GM18951 (cell line): ENCODE results near the gene DDX11.

Experiments used
- POLR2A ChIP-seq: IDR thresholded peaks from 4 replicates; pipeline ENCODE4 v1.6.1; 2011; ENCODE audit warnings: mild to moderate bottlenecking; ENCODE audit not compliant: insufficient read length, insufficient read depth; ENCODE audit errors: extremely low read depth
- in situ Hi-C: fragments of 300-500 bp; cut with MboI; formaldehyde crosslinking; loops from one replicate; pipeline ENCODE4 v1.12.0; 2022; ENCODE audit warnings: low sequenced_read_pairs, mixed read lengths, inconsistent platforms; ENCODE audit not compliant: unreplicated experiment

Gene DDX11

GRCh38 chr12:31105668-31106067, 32.0 kb downstream of the DDX11 start:
- in situ Hi-C loops: loop anchor here (25.0 kb wide), 1 partner anchor 132 kb away; no protein-coding TSS in a partner anchor
- no peak for TF ChIP-seq POLR2A

GRCh38 chr12:31106101-31106803, 32.6 kb downstream of the DDX11 start:
- TF ChIP-seq POLR2A: no peak
- in situ Hi-C loops: loop anchor here (25.0 kb wide), 1 partner anchor 131 kb away; no protein-coding TSS in a partner anchor

- in situ Hi-C loops: loop anchor here (25.0 kb wide), 1 partner anchor 128 kb away; no protein-coding TSS in a partner anchor
These were observed 36.1 kb downstream of the DDX11 start for GRCh38 chr12:31109773-31110172.

GRCh38 chr12:31110263-31110662, 36.6 kb downstream of the DDX11 start:
- in situ Hi-C loops: loop anchor here (25.0 kb wide), 1 partner anchor 127 kb away; no protein-coding TSS in a partner anchor

GRCh38 chr12:31115092-31115601, 41.5 kb downstream of the DDX11 start:
- in situ Hi-C loops: loop anchor here (25.0 kb wide), 1 partner anchor 122 kb away; no protein-coding TSS in a partner anchor

GRCh38 chr12:31116846-31117202, 43.2 kb downstream of the DDX11 start:
- in situ Hi-C loops: loop anchor here (25.0 kb wide), 1 partner anchor 120 kb away; no protein-coding TSS in a partner anchor

- no peak for TF ChIP-seq POLR2A
- in situ Hi-C loops: loop anchor here (25.0 kb wide), 1 partner anchor 120 kb away; no protein-coding TSS in a partner anchor
These were observed 43.7 kb downstream of the DDX11 start for GRCh38 chr12:31117203-31118011.

- in situ Hi-C loops: loop anchor here (25.0 kb wide), 1 partner anchor 119 kb away; no protein-coding TSS in a partner anchor
- TF ChIP-seq POLR2A: no peak
These were observed 44.9 kb downstream of the DDX11 start for GRCh38 chr12:31118347-31119191.

GRCh38 chr12:31119192-31119802, 45.6 kb downstream of the DDX11 start:
- in situ Hi-C loops: loop anchor here (25.0 kb wide), 1 partner anchor 118 kb away; no protein-coding TSS in a partner anchor
- TF ChIP-seq POLR2A: no peak

- TF ChIP-seq POLR2A: no peak
- in situ Hi-C loops: loop anchor here (25.0 kb wide), 1 partner anchor 117 kb away; no protein-coding TSS in a partner anchor
These were observed 46.1 kb downstream of the DDX11 start for GRCh38 chr12:31119803-31120211.

- in situ Hi-C loops: loop anchor here (25.0 kb wide), 1 partner anchor 117 kb away; no protein-coding TSS in a partner anchor
- TF ChIP-seq POLR2A: no peak
These were observed 46.8 kb downstream of the DDX11 start for GRCh38 chr12:31120392-31121008.

GRCh38 chr12:31121022-31121728, 47.5 kb downstream of the DDX11 start:
- in situ Hi-C loops: loop anchor here (25.0 kb wide), 1 partner anchor 116 kb away; no protein-coding TSS in a partner anchor
